GM12873 (cell line): ENCODE data around the gene CC2D2A.

Experiments
- TF ChIP-seq, protein P1 (sequence below): IDR thresholded peaks from 2 replicates; pipeline ENCODE4 v1.5.1; 2012; ENCODE audit warnings: low read depth, mild to moderate bottlenecking, moderate library complexity, low read length, control low read depth; ENCODE audit not compliant: insufficient read depth; ENCODE audit errors: missing control alignments

The CC2D2A gene

DNA sequence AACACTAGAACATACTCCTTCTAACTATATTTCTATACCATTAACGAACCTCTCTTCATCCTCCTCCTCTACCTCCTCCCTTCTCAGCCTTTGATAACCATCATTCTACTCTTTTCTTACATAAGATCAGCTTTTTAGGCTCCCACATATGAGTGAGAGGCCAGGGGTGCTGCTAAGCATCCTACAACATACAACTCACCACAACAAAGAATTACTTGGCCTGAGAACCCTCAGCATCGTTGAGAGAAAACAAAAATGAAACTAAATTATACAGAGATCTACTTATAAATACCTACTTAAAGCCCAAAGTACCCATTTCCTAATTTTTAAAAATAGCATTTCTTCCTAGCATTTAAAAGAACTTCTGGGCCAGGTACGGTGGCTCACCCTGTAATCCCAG, 77.7 kb downstream of the CC2D2A start:
- TF ChIP-seq, protein P1, sequence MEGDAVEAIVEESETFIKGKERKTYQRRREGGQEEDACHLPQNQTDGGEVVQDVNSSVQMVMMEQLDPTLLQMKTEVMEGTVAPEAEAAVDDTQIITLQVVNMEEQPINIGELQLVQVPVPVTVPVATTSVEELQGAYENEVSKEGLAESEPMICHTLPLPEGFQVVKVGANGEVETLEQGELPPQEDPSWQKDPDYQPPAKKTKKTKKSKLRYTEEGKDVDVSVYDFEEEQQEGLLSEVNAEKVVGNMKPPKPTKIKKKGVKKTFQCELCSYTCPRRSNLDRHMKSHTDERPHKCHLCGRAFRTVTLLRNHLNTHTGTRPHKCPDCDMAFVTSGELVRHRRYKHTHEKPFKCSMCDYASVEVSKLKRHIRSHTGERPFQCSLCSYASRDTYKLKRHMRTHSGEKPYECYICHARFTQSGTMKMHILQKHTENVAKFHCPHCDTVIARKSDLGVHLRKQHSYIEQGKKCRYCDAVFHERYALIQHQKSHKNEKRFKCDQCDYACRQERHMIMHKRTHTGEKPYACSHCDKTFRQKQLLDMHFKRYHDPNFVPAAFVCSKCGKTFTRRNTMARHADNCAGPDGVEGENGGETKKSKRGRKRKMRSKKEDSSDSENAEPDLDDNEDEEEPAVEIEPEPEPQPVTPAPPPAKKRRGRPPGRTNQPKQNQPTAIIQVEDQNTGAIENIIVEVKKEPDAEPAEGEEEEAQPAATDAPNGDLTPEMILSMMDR: no peak

DNA sequence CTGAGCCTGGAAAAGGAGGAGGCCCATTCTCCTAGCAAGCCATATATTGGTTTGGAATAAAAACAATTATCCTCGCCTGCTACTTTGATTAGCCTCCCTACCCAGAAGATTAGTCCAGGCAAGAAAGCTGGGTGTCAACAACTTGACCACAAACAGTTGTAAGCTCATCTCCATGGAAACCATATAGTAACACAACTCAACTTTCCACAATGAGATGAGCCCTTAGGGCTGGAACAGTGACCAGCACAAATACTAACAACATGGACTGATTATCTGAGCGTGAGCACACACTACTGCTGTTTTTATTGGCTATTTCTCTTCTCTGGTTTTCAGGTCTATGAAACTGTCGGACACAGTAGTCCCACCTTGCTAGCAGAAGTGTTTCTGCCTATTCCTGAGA, 80.8 kb downstream of the CC2D2A start:
- TF ChIP-seq, protein P1: no peak

DNA sequence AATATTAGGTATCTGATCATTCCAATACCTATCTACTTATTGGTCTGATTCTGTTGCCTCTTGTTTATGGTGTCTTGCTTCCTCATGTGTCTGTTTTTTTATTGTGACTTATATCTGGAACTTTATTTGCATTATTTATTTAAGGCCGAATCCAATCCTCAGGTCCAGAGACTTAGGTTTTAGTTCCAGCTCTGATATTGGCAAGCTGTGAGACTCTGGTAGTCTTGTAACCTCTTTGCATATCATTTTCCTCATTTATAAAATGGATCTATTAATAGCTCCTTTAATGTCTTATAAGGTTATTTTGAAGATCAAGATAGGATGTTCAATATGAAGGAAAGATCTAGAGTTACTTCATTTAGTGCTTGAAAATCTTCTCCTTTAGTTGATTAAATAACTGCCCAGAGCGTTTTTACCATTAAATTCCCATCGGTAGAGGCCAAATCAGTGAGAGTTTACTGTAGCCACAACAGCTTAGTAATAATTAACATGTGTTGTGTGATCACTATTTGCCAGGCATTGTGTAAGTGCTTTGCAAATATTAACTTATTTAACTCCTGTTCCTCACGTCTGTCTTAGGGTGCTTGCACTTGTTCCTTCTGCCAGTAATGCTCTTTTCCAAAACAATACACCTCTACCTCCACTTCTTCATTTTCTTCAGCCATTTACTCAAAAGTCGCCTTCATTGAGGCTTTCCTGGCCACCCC, 82.2 kb downstream of the CC2D2A start:
- TF ChIP-seq, protein P1: no peak

DNA sequence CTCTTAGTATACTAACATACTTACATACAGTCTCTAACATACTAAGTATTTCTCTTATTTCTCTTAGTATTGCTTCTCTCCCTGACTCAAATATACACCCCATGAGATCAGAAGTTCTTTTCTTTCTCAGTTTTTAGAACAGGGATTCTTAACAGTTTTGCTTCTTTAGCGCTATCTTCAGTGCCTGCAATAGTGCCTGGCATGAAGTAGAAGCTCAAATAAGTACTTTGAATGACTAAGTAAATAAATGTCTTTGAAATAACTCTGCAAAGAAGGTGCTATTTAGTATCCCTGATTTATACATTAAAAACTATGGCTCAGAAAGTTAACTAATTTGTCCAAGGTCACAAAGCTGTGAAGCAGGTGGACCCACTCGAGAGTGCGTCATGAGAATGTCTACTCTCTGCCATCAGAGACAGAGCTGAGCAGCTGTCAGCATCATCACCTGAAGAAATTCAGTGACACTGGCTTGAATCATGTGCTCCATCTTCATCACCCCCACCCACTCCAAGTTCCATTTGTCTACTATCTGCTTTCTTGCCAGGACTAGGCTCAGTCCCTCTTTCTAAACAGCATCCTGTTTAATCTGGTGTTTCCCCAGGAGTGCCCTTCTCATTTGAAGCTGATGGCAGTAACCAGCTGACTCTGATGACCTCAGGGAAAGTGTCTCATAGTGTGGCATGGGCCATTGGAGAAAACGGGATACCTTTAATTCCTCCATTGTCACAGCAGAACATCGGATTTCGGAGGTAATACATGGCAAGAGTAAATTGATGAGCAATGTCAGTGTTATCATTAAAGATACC, 83.1 kb downstream of the CC2D2A start:
- TF ChIP-seq, protein P1: no peak

DNA sequence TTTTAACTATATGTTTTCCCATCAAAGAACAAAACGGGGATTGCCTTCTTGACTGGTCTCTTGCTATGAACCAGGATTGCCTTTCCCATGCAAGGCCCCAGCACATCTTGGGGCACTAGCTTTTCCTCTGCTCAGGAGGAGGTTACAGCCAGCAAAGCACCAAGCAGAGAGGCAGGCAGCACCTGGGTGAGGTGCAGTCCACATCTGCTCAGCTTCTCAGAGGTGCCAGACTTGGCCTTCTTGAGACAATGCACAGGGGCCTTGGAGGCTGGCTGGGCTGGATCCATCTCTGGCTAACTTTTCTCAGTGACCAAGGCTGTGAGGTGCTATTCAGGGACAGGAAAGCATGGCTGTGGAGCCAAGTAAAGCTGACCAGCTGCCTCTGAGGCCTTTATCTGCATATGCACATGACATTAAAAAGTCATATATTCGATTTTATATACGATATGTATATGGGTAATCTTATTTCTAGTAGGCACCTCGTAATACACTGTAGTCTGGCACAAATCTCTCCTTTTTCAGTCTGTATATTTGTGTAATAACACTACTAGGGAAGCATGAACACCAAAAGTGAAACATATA, 86.9 kb downstream of the CC2D2A start:
- TF ChIP-seq, protein P1: no peak

DNA sequence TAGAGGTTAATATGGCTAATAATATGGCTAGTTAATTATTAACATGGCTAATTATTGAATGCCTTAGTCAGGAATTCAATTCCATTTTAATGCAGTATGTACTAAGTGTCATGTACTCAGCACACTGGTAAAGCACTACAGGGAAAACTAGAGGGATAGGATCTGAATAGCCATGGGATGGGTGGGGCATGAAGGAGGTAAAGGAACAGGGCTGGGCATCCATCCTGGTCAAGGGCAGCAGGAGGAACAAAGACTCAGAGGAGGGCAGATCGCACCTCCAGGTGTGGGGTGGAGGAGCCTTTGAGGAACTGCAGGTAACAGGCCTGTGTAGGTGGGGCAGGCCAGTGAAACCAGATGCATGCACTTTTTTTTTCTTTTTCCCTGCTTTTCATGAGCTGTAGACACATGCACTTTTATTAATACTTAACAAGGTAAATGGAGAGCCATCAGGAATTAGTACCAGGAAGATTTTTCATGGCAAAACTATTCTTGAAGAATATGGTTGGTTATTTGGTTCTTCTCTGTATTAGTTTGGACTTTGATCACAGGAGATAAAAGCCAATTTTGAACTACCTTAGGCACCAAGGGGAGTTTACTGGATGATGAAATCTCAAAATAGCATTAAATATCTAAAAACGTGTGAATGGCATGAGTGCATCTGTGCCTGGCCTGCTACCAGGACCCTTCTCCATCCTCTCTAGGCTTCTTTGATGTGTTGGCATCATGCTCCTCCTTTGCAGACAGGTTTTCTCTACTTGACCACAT, 88.3 kb downstream of the CC2D2A start:
- TF ChIP-seq, protein P1: no peak
